Activated CD4-positive, alpha-beta T cell treated with anti-CD3 and anti-CD28 coated beads, Interleukin-2, amount 50 U/mL, for 1 hour (primary cell): ENCODE measurements around the gene GPR39.
"Not testable (repeated sequence)": the region's sequence is repeated elsewhere in the genome, so short reads cannot be mapped to it uniquely, and the experiment has no call there.

Experiments
- DNase-seq: peaks from one replicate; pipeline ENCODE4 v3.0.0-alpha.2; 2020

GPR39 gene

DNA sequence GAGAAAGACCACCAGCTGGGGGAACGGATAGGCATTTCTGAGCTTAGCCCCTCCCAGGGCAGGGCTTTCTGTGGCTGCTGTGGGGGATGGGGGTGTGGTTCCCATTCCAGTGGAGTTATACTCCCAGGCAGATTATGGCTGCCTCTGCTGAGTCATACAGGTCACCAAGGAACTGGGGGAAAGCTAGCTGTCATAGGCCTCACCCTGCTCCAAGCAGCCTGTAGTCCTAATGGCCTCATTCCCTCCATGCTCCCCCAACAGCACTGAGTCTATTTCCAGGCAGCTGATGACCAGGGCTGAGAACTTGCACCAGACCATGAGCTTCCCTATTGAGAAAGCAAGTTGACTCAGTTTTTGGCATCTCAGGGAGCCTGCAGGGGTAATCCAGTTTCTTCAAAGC is 87.1 kb downstream of the GPR39 start:
- no peak for DNase-seq

DNA sequence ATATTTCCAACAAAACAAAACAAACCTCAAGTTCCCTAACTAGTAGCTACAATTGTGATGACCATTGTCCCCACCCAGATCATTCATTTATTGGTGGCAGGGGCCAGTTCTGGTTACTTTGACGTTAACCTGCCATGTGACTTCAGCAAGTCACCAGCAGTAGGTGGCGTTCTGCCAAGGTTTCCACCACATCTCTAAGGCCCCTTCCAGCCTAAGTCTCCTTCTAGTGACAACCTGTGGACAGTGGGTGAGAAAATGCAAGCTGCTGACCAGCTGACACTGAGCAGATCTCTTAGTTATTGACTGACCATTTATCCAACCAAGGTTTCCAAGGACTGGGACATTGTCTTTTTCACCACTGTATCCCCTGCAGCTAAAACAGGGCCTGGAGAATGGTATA is 98.4 kb downstream of the GPR39 start:
- no peak for DNase-seq

DNA sequence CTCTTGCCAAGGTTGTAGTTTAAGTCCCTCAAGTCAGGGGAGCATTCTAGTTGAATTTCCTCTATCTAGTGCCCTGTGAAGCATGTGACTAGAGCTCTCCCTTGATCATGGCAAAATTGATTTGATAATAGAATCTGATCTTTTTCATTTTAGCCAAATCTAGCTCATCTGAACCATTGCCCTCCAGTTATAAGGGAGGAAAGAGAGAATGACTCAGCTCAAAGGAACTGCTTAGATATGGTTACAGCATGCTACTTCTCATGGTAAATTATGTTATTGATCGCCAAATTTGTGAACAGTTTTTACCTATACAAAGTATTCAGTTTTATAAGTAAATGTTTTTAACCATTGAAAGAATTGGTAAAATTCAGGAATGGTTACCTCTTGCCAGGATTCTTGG is 100.8 kb downstream of the GPR39 start:
- no peak for DNase-seq

DNA sequence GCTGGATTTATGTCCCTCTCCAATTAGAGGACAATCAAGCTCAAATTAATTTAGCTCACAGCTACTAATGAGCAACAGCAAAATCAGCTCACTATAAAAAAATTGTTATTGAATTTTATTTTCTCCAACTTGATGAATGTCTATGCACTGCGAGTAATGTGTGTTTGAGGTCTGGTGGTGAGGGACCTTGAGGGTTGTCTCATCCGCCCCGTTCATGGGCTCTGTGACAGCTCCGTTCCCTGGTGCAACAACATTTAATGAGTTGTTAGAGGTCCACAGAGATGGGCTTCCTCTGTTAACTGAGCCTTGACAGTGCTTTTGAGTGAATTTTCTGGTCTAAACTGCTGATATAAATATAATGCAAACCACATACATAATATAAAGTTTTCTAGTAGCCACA is 101.7 kb downstream of the GPR39 start:
- no peak for DNase-seq

DNA sequence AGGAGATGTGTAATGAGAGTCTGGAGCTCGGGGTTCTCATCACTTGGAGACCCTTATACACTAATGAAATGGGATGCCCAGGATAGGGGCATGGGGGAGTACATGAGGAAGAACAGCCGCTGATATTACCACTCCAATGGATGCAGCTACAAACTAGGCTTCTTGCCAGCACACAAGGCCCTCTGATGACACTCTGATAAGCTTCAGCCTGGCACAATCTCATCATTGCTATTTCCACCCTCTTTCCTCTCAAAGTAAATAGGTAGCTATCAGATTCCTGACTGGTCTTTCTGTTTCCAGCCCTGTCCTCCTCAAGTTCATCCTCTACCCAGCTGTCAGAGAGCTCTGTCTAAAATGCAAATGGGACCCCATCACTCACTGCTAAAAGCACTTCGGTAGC is 103.0 kb downstream of the GPR39 start:
- DNase-seq: no peak

DNA sequence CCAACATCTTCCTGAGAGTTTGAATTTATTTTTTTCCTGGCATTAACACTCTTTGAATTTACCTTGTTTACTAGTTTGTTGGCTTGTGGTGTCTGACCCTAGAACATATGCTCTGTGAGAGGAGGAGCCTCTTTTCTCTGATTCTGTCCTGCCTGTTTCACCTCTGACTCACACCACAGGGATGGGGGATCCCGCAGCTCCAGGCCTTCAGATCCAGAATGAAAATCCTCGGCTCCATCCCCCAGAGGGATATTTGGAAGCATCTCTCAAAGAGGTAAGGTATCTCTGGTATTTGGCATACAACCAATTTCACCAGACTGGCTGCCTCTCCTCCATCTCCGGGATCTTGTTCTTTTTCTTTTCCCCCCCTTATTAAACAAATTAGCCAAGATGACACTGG is 104.7 kb downstream of the GPR39 start:
- DNase-seq: no peak

DNA sequence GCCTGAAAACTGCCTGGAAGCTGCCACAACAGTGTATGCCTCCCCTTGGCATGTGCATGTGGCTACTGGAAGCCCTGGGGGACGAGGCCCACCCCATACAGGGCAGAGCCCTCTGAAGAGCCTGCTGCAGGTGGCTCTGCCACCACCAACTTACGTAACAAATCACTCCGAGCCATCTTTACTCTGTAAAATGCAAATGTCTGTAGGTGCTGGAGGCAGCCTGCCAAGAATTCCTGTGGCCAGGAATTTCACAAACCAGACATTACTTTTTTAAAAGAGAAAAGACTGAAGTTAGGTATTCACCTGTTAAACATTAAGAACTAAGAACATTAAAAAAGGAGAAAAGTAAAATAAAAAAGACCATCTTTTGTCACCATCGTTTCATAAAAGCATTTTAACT is 106.3 kb downstream of the GPR39 start:
- no peak for DNase-seq

DNA sequence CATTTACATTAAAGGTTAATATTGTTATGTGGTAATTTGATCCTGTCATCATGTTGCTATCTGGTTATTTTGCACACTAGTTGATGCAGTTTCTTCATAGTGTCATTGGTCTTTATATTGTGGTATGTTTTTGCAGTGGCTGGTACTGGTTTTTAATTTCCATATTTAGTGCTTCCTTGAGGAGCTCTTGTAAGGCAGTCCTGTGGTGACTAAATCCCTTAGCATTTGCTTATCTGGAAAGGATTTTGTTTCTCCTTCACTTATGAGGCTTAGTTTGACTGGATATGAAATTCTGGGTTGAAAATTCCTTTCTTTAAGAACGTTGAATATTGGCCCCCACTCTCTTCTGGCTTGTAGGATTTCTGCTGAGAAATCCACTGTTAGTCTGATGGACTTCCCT is 120.5 kb downstream of the GPR39 start:
- not testable (repeated sequence) for DNase-seq

DNA sequence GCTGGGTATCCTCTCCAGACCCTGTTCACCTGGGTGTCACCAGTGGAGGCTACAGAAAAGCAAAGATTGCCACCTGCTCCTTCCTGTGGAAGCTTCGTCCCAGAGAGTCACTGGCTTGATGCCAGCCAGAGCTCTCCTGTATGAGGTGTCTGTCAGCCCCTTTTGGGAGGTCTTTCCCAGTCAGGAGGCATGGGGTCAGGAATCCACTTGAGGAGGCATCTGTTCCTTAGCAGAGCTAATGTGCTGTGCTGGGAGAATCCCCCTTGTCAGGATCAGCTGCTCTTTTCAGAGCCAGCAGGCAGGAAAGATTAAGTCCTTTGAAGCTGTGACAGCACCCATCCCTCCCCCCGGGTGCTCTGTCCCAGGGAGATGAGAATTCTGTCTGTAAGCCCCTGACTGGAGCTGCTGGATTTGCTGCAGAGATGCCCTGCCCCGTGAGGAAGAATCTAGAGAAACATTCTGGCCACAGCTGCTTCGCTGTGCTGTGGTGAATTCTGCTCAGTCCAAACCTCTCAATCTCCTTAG is 121.8 kb downstream of the GPR39 start:
- no peak for DNase-seq

DNA sequence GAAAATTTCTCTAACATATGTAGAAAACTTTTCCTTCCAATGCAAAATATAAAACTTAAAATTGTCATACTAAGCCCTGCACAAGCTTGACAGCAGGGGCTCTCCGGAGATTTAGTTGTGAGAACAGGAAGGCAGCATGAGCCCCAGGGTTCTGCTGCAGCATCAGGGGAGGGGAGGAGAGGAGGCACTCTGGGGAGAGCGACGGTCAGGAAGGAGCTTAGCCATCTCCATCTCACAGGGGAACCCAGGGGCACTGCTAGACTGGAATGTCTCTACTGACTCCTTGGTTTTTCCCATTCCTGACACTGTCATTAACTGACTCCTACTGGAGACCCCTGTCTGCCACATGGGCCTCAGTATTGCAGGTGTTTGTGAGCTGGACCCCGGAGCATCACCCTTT is 123.6 kb downstream of the GPR39 start:
- DNase-seq: no peak

DNA sequence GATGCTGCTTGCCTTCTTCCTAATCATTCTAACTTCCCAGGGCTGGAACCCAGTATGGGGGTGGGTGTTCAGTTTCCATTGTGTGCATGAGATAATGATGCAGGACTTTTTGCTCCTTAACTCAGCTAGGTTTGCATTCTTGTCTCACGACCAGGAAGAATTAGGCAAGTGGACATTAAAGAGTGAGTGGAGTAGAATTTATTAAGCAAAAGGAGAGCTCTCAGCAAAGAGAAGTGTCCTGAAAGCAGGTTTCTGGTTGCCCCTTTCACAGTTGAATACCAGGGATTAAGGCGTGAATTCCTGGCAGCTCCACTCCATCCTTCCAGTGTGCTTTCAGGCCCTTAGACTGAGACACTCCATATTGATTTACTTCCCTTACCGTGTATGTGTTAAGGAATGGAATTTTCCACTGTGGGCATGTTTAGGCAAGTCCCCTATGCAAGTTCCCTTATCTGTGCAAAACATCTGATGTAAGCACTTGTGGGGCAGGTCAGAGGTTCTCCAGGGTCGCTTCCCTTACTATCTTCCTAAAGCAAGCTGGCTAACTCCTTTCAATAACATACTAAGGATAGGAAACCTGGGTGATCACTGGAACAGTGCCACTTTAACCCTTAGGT is 126.5 kb downstream of the GPR39 start:
- no peak for DNase-seq

DNA sequence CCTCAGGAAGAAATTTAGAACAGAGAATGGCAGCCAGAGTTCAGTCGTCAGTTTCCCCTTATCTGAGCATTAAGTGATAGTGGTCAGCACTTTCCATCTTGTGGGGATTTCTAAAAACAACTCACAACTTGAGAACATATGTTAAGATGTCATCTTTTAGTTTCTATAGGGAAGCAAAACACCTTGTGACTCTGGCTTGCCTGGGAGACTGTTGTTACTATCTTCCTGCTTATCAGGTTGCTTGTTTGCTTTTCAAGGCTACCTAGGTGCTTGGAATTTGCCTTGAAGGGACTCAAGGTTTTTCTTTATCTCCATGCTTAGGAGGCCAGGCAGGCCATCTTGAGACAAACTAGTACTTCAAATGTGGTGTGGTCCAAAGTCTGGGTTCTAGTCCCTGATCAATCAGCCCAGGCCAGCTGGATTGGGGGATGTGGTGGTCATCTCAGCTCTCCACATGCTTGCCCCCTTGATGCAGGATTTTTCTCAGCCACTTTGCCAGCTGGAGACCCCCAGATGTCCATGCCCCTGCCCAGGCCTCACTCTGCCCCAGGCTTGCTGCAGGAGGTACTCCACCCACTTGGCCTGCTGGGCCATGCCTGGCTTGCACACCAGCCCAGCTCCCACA is 127.5 kb downstream of the GPR39 start:
- no peak for DNase-seq

DNA sequence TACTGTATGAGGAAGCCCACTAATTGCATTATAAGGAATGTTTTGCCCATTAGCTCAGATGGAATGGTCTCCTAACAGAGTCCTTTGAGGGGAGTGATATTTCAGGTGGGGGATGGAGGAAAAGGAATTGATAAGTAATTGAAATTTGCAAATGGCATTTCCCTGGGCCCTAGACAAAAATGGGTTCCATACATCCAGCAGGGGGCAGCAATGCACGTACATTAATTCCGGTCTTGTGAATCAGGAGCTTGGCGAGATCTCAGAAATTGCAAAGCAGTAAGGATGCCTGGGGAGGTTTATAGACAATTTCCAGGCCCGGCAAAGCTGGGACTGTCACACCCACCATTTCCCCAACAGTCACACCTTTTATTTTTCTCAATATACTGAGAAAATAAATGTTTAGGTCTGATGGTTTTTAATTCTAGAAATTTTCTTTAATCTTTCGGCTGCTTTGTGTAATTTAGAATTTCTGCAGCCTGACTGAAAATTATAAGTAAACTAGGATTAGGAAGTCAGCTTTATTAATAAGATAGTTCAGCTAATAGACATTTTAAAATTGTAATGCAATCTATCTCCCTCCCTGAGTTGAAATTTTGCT is 130.6 kb downstream of the GPR39 start:
- DNase-seq: peak; percentile 10

DNA sequence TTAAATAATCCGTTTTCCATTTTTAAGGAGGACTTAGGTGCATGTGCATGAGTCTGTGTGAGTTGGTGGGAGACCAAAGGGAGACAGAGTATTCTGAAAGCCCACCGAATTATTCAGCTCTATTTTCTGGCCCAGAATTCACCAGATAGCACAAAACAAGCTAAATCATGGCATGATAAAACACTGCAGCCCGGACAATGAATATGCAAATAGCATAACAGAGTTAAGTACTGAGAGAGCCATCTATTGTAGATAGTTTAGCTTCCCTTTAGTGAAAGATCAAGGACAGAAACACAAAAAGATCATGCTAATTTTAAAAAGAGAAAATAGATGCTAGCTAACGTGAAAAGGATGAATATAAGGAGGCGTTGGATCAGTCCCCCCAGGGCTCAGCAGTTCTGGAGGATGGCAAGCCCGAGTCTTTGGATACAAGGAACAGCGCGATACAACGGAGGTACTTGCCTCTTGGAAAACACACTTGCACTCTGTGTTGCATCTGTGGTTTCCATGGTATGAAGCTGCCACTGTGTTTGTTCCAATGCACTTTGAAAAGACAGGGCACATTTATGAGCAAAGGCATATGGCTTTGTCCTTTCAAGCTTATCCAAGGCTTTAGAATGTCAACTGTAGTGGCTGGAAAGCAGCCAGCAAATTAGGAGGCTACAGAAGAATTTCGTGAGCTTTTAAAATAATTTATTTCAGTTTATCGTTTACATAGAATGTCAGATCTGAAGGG is 133.5 kb downstream of the GPR39 start:
- no peak for DNase-seq

DNA sequence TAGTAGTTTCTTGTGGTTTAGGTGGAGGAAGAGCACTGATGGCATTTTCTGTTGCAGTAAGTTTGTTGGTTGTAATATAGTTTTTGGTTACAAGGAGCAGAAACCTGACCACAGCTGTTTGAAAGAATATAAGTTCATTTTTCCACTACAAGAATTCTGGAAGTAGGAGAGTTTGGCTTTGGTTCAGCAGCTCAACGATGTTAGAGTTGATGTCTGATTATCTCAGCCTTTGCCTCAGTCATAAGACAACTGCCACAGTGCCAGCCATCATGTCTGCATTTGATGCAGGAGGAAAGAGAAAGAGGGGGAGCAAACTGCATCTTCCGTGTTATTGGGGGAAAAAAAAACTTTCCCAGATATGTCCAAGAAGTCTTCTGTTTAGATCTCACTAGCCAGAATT is 134.3 kb downstream of the GPR39 start:
- DNase-seq: no peak

DNA sequence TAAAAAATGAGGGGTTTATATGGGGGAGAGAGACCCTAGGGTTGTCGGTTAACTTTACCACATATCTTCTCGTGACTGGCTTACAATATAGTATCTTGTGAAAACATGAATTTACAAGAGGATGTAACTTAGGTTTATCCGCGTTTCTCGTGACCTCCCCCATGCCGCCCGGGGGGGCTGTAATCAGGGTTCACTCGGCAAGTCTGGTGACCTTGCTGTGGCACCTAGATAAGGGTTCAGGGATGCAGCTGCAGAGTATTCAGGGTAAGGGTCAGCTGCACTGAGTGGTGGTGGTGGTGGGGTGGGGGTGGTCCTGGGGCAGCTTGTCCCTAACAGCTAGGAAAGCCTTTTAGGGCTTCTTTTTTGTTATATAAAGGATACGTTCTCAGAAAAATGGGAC is 141.1 kb downstream of the GPR39 start:
- DNase-seq: no peak

DNA sequence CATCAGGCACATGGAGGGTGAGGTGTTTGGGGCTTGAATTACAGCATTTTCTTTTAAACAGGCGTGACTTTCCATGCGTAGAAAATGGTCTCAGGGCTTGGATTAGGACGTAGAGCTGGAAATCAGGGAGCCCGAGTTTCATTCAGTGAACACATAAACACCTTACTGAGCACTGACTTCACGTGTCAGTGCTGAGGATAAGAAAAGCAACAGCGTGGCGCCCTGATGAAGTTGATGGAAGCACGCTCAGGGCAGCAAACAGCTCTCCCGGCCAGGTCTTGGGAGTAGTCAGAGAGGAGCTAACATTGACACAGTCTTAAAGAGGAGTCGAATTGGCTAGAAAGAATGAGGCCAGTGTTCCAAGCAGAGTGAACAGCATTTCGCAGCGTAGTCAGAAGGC is 142.7 kb downstream of the GPR39 start:
- no peak for DNase-seq

DNA sequence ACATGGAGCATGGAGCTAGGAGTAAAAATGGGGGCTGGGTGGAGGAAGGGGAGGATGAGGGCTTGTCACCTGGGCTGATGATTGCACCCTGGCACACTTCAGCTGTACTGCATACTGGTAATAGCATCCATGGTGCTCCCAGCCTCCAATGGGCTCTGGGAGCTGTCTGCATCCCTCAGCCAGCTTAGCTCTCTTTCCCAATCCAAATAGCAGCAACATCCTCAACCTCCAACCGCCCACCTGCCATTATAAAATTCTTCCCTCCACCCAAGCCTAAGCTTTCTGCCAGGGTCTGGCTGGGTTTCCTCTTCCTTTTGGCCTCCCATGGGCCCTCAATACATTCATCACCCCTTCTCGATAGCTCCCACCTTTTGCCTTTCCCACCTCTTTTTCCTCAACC is 143.3 kb downstream of the GPR39 start:
- DNase-seq: no peak

DNA sequence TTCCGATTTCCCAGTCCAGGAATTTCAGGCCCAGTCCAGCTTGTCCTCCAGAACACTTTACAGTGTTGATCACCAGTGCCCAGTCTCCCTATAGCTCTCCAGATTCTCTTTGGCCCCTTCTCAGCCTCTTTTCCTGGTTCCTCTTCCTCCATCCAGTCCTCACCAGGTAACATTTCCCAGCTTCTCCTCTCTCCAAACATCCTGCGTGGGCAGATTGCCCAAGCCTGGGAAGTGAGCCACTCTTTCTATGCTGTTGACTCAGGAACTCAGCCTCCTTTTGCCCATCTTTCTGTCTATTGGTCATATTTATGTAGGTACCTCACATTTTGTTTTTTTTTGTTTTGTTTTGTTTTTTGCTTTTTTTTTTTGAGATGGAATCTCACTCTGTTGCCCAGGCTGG is 144.0 kb downstream of the GPR39 start:
- DNase-seq: no peak

DNA sequence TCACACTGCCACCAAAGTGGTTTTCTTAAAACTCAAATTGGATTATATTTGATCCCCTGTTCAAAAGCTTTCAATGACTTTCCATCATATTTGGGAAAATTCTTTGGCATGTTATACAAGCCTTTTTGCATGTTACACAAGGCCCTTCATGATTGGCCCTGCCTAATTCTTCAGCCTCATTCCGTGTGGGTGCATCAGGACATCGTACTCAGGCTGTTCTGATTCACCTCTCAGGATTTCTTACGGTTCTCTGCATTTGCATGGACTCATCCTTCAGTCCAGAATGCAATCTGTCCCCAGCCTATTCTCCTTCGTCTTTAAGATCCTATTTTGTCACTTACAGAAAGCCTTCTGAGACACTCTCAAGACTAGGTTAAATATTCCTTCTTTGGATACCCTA is 145.6 kb downstream of the GPR39 start:
- DNase-seq: no peak

DNA sequence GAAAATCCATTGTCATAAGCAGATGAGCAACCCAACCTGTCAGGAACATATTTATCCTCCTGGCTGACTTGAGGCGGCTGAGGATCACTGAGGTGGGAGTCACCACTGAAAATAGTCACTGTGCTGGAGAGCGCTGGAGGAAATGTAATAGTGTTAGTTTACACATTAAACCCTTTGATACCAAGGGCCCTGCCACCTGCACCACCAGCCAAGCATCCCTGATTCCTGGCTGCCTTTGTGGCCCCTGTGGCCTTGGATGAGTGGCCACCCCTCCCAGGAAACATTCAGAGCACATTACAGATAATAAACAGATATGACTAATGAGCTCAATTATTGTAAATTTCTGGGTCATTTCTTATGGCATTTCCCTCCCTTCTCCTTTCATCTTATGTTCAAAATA is 147.5 kb downstream of the GPR39 start:
- DNase-seq: no peak

DNA sequence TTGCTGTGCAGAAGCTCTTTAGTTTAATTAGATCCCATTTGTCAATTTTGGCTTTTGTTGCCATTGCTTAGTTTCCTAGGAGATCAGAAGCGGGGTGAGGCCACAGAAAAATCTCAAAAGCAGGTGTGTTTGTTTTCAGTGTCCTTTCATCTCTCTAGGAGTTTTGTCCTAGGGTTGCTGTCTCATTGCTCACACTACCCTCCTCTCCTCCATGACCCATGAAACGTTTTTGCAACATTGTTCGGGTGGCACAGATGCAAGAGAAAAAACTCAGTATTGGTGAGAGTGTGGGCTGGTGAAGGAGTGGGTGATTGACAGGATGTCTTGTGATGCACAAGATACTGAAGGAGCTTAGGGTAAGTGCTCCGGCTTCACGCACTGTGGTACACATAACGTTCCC is 149.8 kb downstream of the GPR39 start:
- no peak for DNase-seq

DNA sequence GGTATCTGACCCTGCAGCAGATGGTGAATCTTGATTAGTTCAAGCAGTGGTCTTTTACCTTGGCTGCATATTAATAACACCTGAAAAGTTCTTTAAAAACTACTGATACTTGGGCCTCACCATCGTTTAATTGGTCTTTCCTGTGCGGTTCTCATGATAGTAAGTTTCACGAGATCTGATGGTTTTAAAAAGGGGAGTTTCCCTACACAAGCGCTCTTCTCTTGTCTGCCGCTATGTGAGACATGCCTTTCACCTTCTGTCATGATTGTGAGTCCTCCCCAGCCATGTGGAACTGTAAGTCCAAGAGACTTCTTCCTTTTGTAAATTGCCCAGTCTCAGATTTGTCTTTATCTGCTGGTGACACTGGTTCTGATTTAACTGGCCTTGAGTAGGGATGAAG is 151.1 kb downstream of the GPR39 start:
- no peak for DNase-seq

DNA sequence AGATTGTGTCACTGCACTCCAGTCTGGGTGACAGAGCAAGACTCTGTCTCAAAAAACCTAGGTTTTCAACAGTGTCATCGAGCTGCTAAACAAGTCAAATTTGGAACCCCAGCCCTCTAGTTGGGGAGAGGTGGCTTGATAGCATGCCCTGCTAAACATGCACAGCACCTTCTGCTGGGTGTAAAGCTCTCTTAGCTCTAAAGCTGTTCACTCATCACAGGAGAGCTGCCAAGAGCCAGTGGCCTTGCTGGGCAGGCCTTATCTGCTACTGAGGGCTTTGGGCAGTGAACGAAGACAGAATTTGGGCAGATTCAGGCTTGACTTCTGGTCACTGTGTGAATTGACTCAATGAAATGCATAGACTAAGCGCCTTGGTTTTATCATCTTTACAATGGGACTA is 152.1 kb downstream of the GPR39 start:
- DNase-seq: no peak
